ENCODE measurements around the gene FBXO3.

The FBXO3 gene

GRCh38 chr11:33700502-33701271 is 73.6 kb downstream of the FBXO3 start, which contains the start of gene C11orf91:
C11orf91 (minus strand) TSS chr11:33700826; CDS start chr11:33700740, 86 bp downstream.
- DNase-seq, result peak; percentile 94 to 97 (median 97)

- DNase-seq, result no peak
These were observed 74.2 kb downstream of the FBXO3 start for GRCh38 chr11:33700063-33700501.

- no peak for DNase-seq
These were observed 74.7 kb downstream of the FBXO3 start for GRCh38 chr11:33699515-33700062.

- DNase-seq, result no peak
These were observed 75.4 kb downstream of the FBXO3 start for GRCh38 chr11:33698921-33699320.

- DNase-seq, result no peak
These were observed 76.3 kb downstream of the FBXO3 start for GRCh38 chr11:33697997-33698396.

GRCh38 chr11:33696931-33697638 is 77.2 kb downstream of the FBXO3 start:
- no peak for DNase-seq

GRCh38 chr11:33696411-33696810 is 77.9 kb downstream of the FBXO3 start:
- no peak for DNase-seq

GRCh38 chr11:33695051-33695566 is 79.2 kb downstream of the FBXO3 start:
- no peak for DNase-seq

GRCh38 chr11:33694346-33695050 is 79.8 kb downstream of the FBXO3 start:
- DNase-seq, result peak; percentile 39 to 45 (median 43)

- DNase-seq, result no peak
These were observed 81.8 kb downstream of the FBXO3 start for GRCh38 chr11:33692541-33692940.

GRCh38 chr11:33692013-33692504 is 82.3 kb downstream of the FBXO3 start:
- peak; percentile 57 to 65 (median 58) for DNase-seq

GRCh38 chr11:33691066-33691864 is 83.1 kb downstream of the FBXO3 start:
- no peak for DNase-seq
